Measurements from ENCODE around the gene SNTB2.
"Not testable (repeated sequence)": the region's sequence is repeated elsewhere in the genome, so short reads cannot be mapped to it uniquely, and the experiment has no call there.

SNTB2 gene

GRCh38 chr16:69283851-69284250 lies 96.9 kb downstream of the SNTB2 start:
- FAIRE-seq: no peak
- no peak for DNase-seq (ENCODE audit: low spot score)

GRCh38 chr16:69285240-69285639 lies 98.3 kb downstream of the SNTB2 start:
- FAIRE-seq (no peak), DNase-seq (ENCODE audit: low spot score) (no peak)

- DNase-seq (ENCODE audit: low spot score) (peak; percentile 22), FAIRE-seq (no peak)
Measured at GRCh38 chr16:69286941-69287713, 100.2 kb downstream of the SNTB2 start.

GRCh38 chr16:69291657-69292056 lies 104.7 kb downstream of the SNTB2 start:
- not testable (repeated sequence) for DNase-seq (ENCODE audit: low spot score); FAIRE-seq

- no peak for DNase-seq (ENCODE audit: low spot score)
- FAIRE-seq: no peak
Measured at GRCh38 chr16:69293401-69293800, 106.4 kb downstream of the SNTB2 start.

GRCh38 chr16:69294051-69294450 lies 107.1 kb downstream of the SNTB2 start:
- DNase-seq (ENCODE audit: low spot score) (no peak), FAIRE-seq (no peak)

- not testable (repeated sequence) for DNase-seq (ENCODE audit: low spot score); FAIRE-seq
Measured at GRCh38 chr16:69296771-69297170, 109.8 kb downstream of the SNTB2 start.

- DNase-seq (ENCODE audit: low spot score): no peak
- FAIRE-seq: no peak
Measured at GRCh38 chr16:69298261-69298660, 111.3 kb downstream of the SNTB2 start.

- no peak for FAIRE-seq
- no peak for DNase-seq (ENCODE audit: low spot score)
Measured at GRCh38 chr16:69301187-69301586, 114.2 kb downstream of the SNTB2 start.

- DNase-seq (ENCODE audit: low spot score): no peak
- FAIRE-seq: no peak
Measured at GRCh38 chr16:69301861-69302260, 114.9 kb downstream of the SNTB2 start.

- FAIRE-seq (no peak), DNase-seq (ENCODE audit: low spot score) (no peak)
Measured at GRCh38 chr16:69302301-69302700, 115.3 kb downstream of the SNTB2 start.

- DNase-seq (ENCODE audit: low spot score) (no peak), FAIRE-seq (no peak)
Measured at GRCh38 chr16:69306031-69306430, 119.1 kb downstream of the SNTB2 start.

GRCh38 chr16:69307091-69307490 lies 120.1 kb downstream of the SNTB2 start:
- FAIRE-seq: no peak

GRCh38 chr16:69307856-69308255 lies 120.9 kb downstream of the SNTB2 start:
- no peak for FAIRE-seq

More at GRCh38 chr16:69307091-69307490, 120.1 kb downstream of the SNTB2 start:
- no peak for DNase-seq (ENCODE audit: low spot score)

GRCh38 chr16:69309316-69309715 lies 122.4 kb downstream of the SNTB2 start:
- DNase-seq (ENCODE audit: low spot score) (no peak), FAIRE-seq (no peak)

More at GRCh38 chr16:69307856-69308255, 120.9 kb downstream of the SNTB2 start:
- no peak for DNase-seq (ENCODE audit: low spot score)

- FAIRE-seq (no peak), DNase-seq (ENCODE audit: low spot score) (peak; percentile 99)
Measured at GRCh38 chr16:69310653-69311532, 123.9 kb downstream of the SNTB2 start, which contains the start of gene VPS4A. Gene VPS4A (plus strand): TSS chr16:69311350. CDS start chr16:69311512, 162 bp downstream.

- DNase-seq (ENCODE audit: low spot score) (peak; percentile 45), FAIRE-seq (no peak)
Measured at GRCh38 chr16:69311533-69312387, 124.8 kb downstream of the SNTB2 start.

GRCh38 chr16:69313469-69313868 lies 126.5 kb downstream of the SNTB2 start:
- no peak for DNase-seq (ENCODE audit: low spot score)
- no peak for FAIRE-seq

GRCh38 chr16:69314534-69314933 lies 127.6 kb downstream of the SNTB2 start:
- no peak for FAIRE-seq
- DNase-seq (ENCODE audit: low spot score): no peak

- DNase-seq (ENCODE audit: low spot score): no peak
- FAIRE-seq: peak; percentile 9
Measured at GRCh38 chr16:69315486-69316311, 128.7 kb downstream of the SNTB2 start.

Data from urothelium cell line (cell line).